Measurements from ENCODE around the gene CNTN5. TPM values are rescaled to one million over a fixed set of nuclear protein-coding genes. Genes with fewer than 3 reads are reported as not detected.
"Not testable (repeated sequence)": the region's sequence is repeated elsewhere in the genome, so short reads cannot be mapped to it uniquely, and the experiment has no call there.

Gene CNTN5
- total RNA-seq, 2 experiments from 2014 or later: not detected

DNA sequence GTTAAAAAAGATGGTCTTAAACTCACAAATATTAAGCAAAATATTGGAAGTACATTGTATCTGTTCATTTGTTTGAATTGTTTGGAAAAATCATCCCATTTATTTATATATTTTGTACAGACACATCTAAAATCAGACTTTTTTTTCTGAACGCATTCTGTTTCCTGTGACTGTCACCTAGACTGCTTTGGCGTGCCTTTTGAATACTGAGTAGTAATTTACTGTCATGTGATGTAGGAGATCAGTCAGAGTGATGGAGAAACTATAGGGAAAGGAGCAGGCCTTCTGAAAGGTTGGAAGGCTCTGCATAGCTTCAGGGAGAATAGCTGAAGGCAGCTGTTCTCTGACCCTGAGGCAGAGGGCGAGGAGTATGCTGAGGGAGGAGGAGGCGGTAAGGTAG, 1214.3 kb downstream of the CNTN5 start:
- no peaks in the 10 kb centered on the region for H3K36me3 Mint-ChIP-seq (ENCODE audit: low read depth)
- no peak overlapping the region for H3K27ac ChIP-seq (ENCODE audit: low read depth in 1 of 2, low read length in 2 of 2)
- no peak overlapping the region for H3K4me3 Mint-ChIP-seq
- H3K27me3 Mint-ChIP-seq: no peaks in the 10 kb centered on the region
- peaks cover 7% of the 10 kb centered on the region for H3K9me3 Mint-ChIP-seq
- no peaks in the 10 kb centered on the region for H3K36me3 ChIP-seq (ENCODE audit: insufficient read depth, low read length)
- no peaks in the 10 kb centered on the region for H3K4me1 Mint-ChIP-seq (ENCODE audit: low read depth)
- no peaks in the 10 kb centered on the region for H3K4me1 ChIP-seq (ENCODE audit: insufficient read depth, low read length)
- DNase-seq: no peak
- H3K4me3 ChIP-seq (ENCODE audit: low read length): no peak overlapping the region
- no peak overlapping the region for H3K27ac Mint-ChIP-seq
- no peak for ATAC-seq (ENCODE audit: poor library complexity)
- TF ChIP-seq, protein P1, sequence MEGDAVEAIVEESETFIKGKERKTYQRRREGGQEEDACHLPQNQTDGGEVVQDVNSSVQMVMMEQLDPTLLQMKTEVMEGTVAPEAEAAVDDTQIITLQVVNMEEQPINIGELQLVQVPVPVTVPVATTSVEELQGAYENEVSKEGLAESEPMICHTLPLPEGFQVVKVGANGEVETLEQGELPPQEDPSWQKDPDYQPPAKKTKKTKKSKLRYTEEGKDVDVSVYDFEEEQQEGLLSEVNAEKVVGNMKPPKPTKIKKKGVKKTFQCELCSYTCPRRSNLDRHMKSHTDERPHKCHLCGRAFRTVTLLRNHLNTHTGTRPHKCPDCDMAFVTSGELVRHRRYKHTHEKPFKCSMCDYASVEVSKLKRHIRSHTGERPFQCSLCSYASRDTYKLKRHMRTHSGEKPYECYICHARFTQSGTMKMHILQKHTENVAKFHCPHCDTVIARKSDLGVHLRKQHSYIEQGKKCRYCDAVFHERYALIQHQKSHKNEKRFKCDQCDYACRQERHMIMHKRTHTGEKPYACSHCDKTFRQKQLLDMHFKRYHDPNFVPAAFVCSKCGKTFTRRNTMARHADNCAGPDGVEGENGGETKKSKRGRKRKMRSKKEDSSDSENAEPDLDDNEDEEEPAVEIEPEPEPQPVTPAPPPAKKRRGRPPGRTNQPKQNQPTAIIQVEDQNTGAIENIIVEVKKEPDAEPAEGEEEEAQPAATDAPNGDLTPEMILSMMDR (IDR thresholded peaks at IDR 0.05): no peak
- ChIA-PET POLR2A (no interaction called here), CTCF (no interaction called here)
- H3K27me3 ChIP-seq (ENCODE audit: control insufficient read depth in 1 of 2, insufficient read depth in 2 of 2, low read length in 2 of 2): no peaks in the 10 kb centered on the region
- peaks cover 0 to 18% of the 10 kb centered on the region in 2 experiments for H3K9me3 ChIP-seq (ENCODE audit: control insufficient read depth in 1 of 2, insufficient read depth in 1 of 2, low read length in 2 of 2)
- intact Hi-C loops (cut with DNase I, micrococcal nuclease): no loop called here

DNA sequence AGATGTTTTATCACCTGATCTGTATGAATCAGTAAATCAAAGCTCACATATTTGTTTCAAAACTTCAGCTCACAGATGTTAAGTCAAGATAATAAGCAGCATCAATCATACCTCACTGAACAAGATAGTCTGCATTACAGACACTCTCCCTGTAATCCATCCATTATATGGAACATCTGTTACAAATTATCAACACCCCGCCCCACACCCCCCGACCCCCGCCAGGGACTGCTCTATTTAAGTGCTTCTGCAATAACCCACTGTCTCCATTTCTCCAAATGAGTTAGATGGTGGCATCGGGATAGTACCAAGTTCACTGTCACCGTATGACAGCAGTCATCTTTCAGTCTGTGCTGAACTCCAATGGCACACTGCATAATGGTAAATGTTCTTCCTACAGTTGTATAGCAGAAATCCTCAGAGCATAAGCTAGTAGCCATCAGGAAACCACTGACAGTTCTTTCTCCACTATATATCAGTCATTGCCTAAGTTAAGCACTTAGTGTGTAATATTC, 1219.3 kb downstream of the CNTN5 start:
- H3K27me3 Mint-ChIP-seq: no peaks in the 10 kb centered on the region
- no peak overlapping the region for H3K27ac Mint-ChIP-seq
- ATAC-seq (ENCODE audit: poor library complexity) (no peak), DNase-seq (no peak)
- Histone ChIP-seq H3K27ac (ENCODE audit: low read depth in 1 of 2, low read length in 2 of 2) (no peak overlapping the region), H3K4me1 (ENCODE audit: insufficient read depth, low read length) (no peaks in the 10 kb centered on the region), H3K27me3 (ENCODE audit: control insufficient read depth in 1 of 2, insufficient read depth in 2 of 2, low read length in 2 of 2) (no peaks in the 10 kb centered on the region), H3K9me3 (ENCODE audit: control insufficient read depth in 1 of 2, insufficient read depth in 1 of 2, low read length in 2 of 2) (peaks cover 0 to 12% of the 10 kb centered on the region in 2 experiments), H3K36me3 (ENCODE audit: insufficient read depth, low read length) (no peaks in the 10 kb centered on the region), H3K4me3 (ENCODE audit: low read length) (no peak overlapping the region)
- peaks cover 1% of the 10 kb centered on the region for H3K9me3 Mint-ChIP-seq
- intact Hi-C loops (cut with DNase I, micrococcal nuclease): no loop called here
- CTCF ChIA-PET: no interaction called here
- TF ChIP-seq, protein P1 (IDR thresholded peaks at IDR 0.05): no peak
- H3K36me3 Mint-ChIP-seq (ENCODE audit: low read depth): no peaks in the 10 kb centered on the region
- POLR2A ChIA-PET: no interaction called here
- no peaks in the 10 kb centered on the region for H3K4me1 Mint-ChIP-seq (ENCODE audit: low read depth)
- H3K4me3 Mint-ChIP-seq: no peak overlapping the region

DNA sequence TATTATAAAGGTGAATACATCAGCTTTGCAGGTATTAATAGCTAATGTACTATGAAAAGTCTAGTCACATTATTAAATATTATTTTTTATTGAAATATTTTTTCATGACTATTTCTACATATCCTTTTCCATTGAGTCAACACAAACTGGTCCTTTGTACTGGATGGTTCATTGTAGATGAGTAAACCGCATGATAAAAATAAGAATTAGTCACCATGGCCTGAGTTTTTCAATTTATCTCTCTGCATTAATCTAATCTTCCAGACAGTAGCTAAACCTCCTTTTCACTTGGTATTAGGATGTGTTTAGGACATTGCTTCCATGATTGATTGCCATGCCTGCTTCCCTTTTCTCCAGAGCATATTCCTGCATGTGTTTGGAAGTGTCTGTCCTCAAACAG, 1227.0 kb downstream of the CNTN5 start:
- POLR2A ChIA-PET: no interaction called here
- H3K27me3 Mint-ChIP-seq: no peaks in the 10 kb centered on the region
- TF ChIP-seq, protein P1 (IDR thresholded peaks at IDR 0.05): no peak
- Histone ChIP-seq H3K36me3 (ENCODE audit: insufficient read depth, low read length) (no peaks in the 10 kb centered on the region), H3K9me3 (ENCODE audit: control insufficient read depth in 1 of 2, insufficient read depth in 1 of 2, low read length in 2 of 2) (no peaks in the 10 kb centered on the region), H3K4me1 (ENCODE audit: insufficient read depth, low read length) (no peaks in the 10 kb centered on the region), H3K27ac (ENCODE audit: low read depth in 1 of 2, low read length in 2 of 2) (no peak overlapping the region), H3K27me3 (ENCODE audit: control insufficient read depth in 1 of 2, insufficient read depth in 2 of 2, low read length in 2 of 2) (no peaks in the 10 kb centered on the region), H3K4me3 (ENCODE audit: low read length) (no peak overlapping the region)
- H3K4me3 Mint-ChIP-seq: no peak overlapping the region
- DNase-seq (no peak), ATAC-seq (ENCODE audit: poor library complexity) (no peak)
- no peak overlapping the region for H3K27ac Mint-ChIP-seq
- peaks cover 10% of the 10 kb centered on the region for H3K9me3 Mint-ChIP-seq
- no peaks in the 10 kb centered on the region for H3K4me1 Mint-ChIP-seq (ENCODE audit: low read depth)
- intact Hi-C loops (cut with DNase I, micrococcal nuclease): no loop called here
- no peaks in the 10 kb centered on the region for H3K36me3 Mint-ChIP-seq (ENCODE audit: low read depth)
- CTCF ChIA-PET: no interaction called here

DNA sequence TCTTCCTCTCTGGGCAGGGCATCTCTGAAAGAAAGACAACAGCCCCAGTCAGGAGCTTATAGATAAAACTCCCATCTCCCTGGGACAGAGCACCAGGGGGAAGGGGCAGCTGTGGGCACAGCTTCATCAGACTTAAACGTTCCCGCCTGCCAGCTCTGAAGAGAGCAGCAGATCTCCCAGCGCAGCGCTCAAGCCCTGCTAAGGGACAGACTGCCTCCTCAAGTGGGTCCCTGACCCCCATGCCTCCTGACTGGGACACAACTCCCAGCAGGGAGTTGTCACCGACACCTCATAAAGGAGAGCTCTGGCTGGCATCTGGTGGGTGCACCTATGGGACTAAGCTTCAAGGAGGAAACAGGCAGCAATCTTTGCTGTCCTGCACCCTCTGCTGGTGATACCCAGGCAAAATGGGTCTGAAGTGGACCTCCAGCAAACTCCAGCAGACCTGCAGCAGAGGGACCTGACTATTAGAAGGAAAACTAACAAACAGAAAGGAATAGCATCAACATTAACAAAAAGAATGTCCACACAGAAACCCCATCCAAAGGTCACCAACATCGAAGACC, 1236.6 kb downstream of the CNTN5 start:
- CTCF ChIA-PET; H3K4me3 Mint-ChIP-seq; H3K4me3 ChIP-seq (ENCODE audit: low read length); H3K36me3 Mint-ChIP-seq (ENCODE audit: low read depth); H3K4me1 ChIP-seq (ENCODE audit: insufficient read depth, low read length); POLR2A ChIA-PET; intact Hi-C loops (cut with DNase I, micrococcal nuclease); H3K27ac ChIP-seq (ENCODE audit: low read depth in 1 of 2, low read length in 2 of 2); H3K27ac Mint-ChIP-seq; H3K27me3 Mint-ChIP-seq; DNase-seq; ATAC-seq (ENCODE audit: poor library complexity); H3K36me3 ChIP-seq (ENCODE audit: insufficient read depth, low read length); H3K27me3 ChIP-seq (ENCODE audit: control insufficient read depth in 1 of 2, insufficient read depth in 2 of 2, low read length in 2 of 2); H3K4me1 Mint-ChIP-seq (ENCODE audit: low read depth): not testable (repeated sequence)
- H3K9me3 Mint-ChIP-seq: peaks cover 18% of the 10 kb centered on the region
- peaks cover 0 to 16% of the 10 kb centered on the region in 2 experiments for H3K9me3 ChIP-seq (ENCODE audit: control insufficient read depth in 1 of 2, insufficient read depth in 1 of 2, low read length in 2 of 2)

Data from CD4-positive, alpha-beta T cell (primary cell).